ENCODE results near the gene APOF. TPM values are rescaled to one million over a fixed set of nuclear protein-coding genes. Genes with fewer than 3 reads are reported as not detected.
"Not testable (repeated sequence)": the region's sequence is repeated elsewhere in the genome, so short reads cannot be mapped to it uniquely, and the experiment has no call there.

APOF gene
- total RNA-seq, 1 donor from 2014 or later = not detected

GRCh38 chr12:56351325-56351724 is 11.3 kb downstream of the APOF start:
- H3K27me3 Mint-ChIP-seq = no peaks in the 10 kb centered on the region
- H3K27ac Mint-ChIP-seq = no peak overlapping the region
- no peaks in the 10 kb centered on the region for H3K9me3 Mint-ChIP-seq
- no peak for TF ChIP-seq CTCF (conservative IDR thresholded peaks at IDR 0.05)
- H3K4me1 Mint-ChIP-seq (ENCODE audit: unreplicated experiment) = no peaks in the 10 kb centered on the region
- peaks cover 24% of the 10 kb centered on the region for H3K36me3 Mint-ChIP-seq
- no peak for DNase-seq (ENCODE audit: extremely low spot score, unreplicated experiment)
- H3K4me3 Mint-ChIP-seq = no peak overlapping the region

GRCh38 chr12:56350662-56351061 is 12.0 kb downstream of the APOF start:
- no peak overlapping the region for H3K27ac Mint-ChIP-seq
- H3K4me3 Mint-ChIP-seq = no peak overlapping the region
- H3K9me3 Mint-ChIP-seq = no peaks in the 10 kb centered on the region
- peaks cover 26% of the 10 kb centered on the region for H3K36me3 Mint-ChIP-seq
- no peak for DNase-seq (ENCODE audit: extremely low spot score, unreplicated experiment)
- no peaks in the 10 kb centered on the region for H3K4me1 Mint-ChIP-seq (ENCODE audit: unreplicated experiment)
- H3K27me3 Mint-ChIP-seq = no peaks in the 10 kb centered on the region
- TF ChIP-seq CTCF (conservative IDR thresholded peaks at IDR 0.05) = no peak

- Mint-ChIP-seq H3K27me3 (no peaks in the 10 kb centered on the region), H3K4me1 (ENCODE audit: unreplicated experiment) (no peaks in the 10 kb centered on the region), H3K4me3 (no peak overlapping the region), H3K27ac (no peak overlapping the region), H3K9me3 (no peaks in the 10 kb centered on the region), H3K36me3 (peaks cover 27% of the 10 kb centered on the region)
- DNase-seq (ENCODE audit: extremely low spot score, unreplicated experiment) = no peak
- TF ChIP-seq CTCF (conservative IDR thresholded peaks at IDR 0.05) = no peak
Measured at GRCh38 chr12:56348776-56349175, 13.9 kb downstream of the APOF start.

GRCh38 chr12:56347255-56347654 is 15.4 kb downstream of the APOF start:
- H3K27me3 Mint-ChIP-seq; DNase-seq (ENCODE audit: extremely low spot score, unreplicated experiment); H3K4me3 Mint-ChIP-seq; H3K9me3 Mint-ChIP-seq; H3K4me1 Mint-ChIP-seq (ENCODE audit: unreplicated experiment); H3K27ac Mint-ChIP-seq: not testable (repeated sequence)
- H3K36me3 Mint-ChIP-seq = peaks cover 33% of the 10 kb centered on the region

- no peak for DNase-seq (ENCODE audit: extremely low spot score, unreplicated experiment)
- TF ChIP-seq CTCF (conservative IDR thresholded peaks at IDR 0.05) = no peak
- H3K27me3 Mint-ChIP-seq = no peaks in the 10 kb centered on the region
- H3K27ac Mint-ChIP-seq = no peak overlapping the region
- H3K9me3 Mint-ChIP-seq = no peaks in the 10 kb centered on the region
- no peaks in the 10 kb centered on the region for H3K4me1 Mint-ChIP-seq (ENCODE audit: unreplicated experiment)
- no peak overlapping the region for H3K4me3 Mint-ChIP-seq
- H3K36me3 Mint-ChIP-seq = peaks cover 33% of the 10 kb centered on the region
Measured at GRCh38 chr12:56346675-56347074, 16.0 kb downstream of the APOF start.

- not testable (repeated sequence) for H3K9me3 Mint-ChIP-seq; H3K27ac Mint-ChIP-seq; H3K4me3 Mint-ChIP-seq; H3K27me3 Mint-ChIP-seq; H3K4me1 Mint-ChIP-seq (ENCODE audit: unreplicated experiment); DNase-seq (ENCODE audit: extremely low spot score, unreplicated experiment)
- H3K36me3 Mint-ChIP-seq = peaks cover 16% of the 10 kb centered on the region
Measured at GRCh38 chr12:56342290-56342689, 20.4 kb downstream of the APOF start.

- no peak for TF ChIP-seq CTCF (conservative IDR thresholded peaks at IDR 0.05)
Measured at GRCh38 chr12:56341616-56342015, 21.0 kb downstream of the APOF start.

More at GRCh38 chr12:56341616-56342015, 21.0 kb downstream of the APOF start:
- no peak overlapping the region for H3K4me3 Mint-ChIP-seq
- H3K36me3 Mint-ChIP-seq = peaks cover 16% of the 10 kb centered on the region
- no peak overlapping the region for H3K27ac Mint-ChIP-seq
- no peaks in the 10 kb centered on the region for H3K27me3 Mint-ChIP-seq
- DNase-seq (ENCODE audit: extremely low spot score, unreplicated experiment) = no peak
- H3K9me3 Mint-ChIP-seq = no peaks in the 10 kb centered on the region
- H3K4me1 Mint-ChIP-seq (ENCODE audit: unreplicated experiment) = peaks cover 5% of the 10 kb centered on the region

Measured in type B pancreatic cell (in vitro differentiated cells).